GDM1 (cell line): ENCODE data around the gene CIB1.
"Not testable (repeated sequence)": the region's sequence is repeated elsewhere in the genome, so short reads cannot be mapped to it uniquely, and the experiment has no call there.

ENCODE experiments used
- DNase-seq: peaks from one replicate; lab custom pipeline; 2025; lab: John Stamatoyannopoulos, UW

CIB1 gene

GRCh38 chr15:90233387-90234095 lies at the start of gene CIB1:
Gene CIB1 (minus strand): TSS chr15:90233941. CDS start chr15:90233885, 56 bp downstream.
- DNase-seq = peak; percentile 15

- DNase-seq = not testable (repeated sequence)
Measured at GRCh38 chr15:90281637-90282036, 47.9 kb upstream of the CIB1 start.

GRCh38 chr15:90280743-90281142 lies 47.0 kb upstream of the CIB1 start:
- not testable (repeated sequence) for DNase-seq

DNA sequence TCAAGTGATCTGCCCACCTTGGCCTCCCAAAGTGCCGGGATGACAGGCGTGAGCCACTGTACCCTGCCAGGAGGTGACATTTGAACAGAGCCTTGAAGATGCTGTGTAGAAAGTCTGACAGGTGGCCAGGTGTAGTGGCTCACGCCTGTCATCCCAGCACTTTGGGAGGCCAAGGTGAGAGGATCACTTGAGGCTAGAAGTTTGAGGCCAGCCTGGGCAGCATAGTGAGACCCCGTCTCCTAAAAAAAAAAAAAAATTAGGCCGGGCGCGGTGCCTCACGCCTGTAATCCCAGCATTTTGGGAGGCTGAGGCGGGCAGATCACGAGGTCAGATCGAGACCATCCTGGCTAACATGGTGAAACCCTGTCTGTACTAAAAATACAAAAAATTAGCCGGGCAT lies 44.7 kb upstream of the CIB1 start:
- DNase-seq = not testable (repeated sequence)

DNA sequence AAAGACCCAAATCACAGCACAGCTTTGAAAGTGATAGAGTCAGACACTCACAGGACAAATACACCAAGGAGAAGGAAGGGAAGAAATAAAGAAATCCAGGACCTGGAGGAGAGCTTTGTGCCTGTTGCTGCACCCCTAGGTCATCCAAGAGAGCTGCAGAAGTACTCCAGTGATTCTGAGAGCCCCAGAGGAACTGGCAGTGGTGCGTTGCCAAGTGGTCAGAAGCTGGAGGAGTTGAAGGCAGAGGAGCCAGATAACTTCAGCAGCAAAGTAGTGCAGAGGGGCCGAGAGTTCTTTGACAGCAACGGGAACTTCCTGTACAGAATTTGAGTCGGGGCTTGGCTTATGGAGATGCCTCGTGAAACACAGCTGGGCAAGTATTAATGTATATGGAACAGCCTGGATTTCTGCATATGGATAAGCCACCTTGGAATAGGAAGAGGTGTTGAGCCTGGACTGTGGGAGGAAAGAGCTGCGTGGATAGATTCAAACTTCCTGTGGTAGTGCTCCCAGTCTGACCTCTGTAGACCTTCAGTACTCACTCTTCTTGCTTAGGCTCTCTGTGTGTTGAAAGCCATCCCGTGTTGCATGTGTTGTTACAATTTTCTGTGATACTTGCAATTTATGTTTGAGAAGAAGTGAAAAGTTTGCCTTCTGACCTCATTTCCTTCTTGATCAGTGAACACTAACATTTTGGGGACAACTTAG lies 37.9 kb upstream of the CIB1 start:
- DNase-seq = no peak

DNA sequence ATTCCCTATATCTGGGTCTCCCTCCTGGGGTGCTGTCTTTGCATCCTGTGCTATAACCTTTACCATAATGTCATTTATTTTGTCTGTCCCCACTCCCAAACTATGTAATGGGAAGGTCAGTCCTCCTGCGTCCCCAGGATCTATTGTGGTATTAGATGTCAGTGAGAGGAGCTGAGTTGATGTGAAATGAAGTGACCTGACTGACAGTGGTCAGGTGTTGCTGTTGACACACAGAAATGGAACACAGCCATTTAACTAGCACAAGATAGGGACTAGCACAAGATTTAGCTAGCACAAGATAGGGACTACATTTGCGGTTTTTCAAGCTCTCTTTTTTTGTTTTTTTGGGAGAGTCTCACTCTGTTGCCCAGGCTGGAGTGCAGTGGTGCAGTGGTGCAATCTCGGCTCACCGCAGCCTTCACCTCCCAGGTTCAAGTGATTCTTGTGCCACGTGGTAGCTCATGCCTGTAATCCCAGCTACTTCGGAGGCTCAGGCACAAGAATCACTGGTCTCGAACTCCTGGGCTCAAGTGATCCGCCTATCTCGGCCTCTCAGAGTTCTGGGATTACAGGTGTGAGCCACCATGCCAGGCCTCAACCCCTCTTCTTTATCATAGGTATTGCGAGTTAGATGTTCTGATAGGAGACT lies 36.9 kb upstream of the CIB1 start:
- DNase-seq = no peak

- DNase-seq = no peak
Measured at GRCh38 chr15:90268415-90268814, 34.7 kb upstream of the CIB1 start.

GRCh38 chr15:90266485-90266884 lies 32.7 kb upstream of the CIB1 start:
- DNase-seq = no peak

DNA sequence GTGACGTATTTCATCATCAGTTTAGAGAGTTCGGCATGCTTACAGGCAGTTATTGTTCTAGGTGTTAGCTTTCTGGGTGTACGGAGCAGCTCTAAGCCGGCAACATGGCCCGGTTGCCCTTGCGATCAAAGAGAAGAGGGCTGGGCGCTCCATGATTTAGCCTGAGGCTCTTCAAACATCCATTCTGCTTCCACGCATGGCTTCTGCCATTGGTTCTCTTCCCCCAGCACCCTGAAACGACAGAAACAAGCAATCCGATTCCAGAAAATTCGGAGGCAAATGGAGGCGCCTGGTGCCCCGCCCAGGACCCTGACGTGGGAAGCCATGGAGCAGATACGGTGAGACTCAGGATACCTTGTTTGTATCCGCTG lies 32.3 kb upstream of the CIB1 start:
- DNase-seq = no peak

DNA sequence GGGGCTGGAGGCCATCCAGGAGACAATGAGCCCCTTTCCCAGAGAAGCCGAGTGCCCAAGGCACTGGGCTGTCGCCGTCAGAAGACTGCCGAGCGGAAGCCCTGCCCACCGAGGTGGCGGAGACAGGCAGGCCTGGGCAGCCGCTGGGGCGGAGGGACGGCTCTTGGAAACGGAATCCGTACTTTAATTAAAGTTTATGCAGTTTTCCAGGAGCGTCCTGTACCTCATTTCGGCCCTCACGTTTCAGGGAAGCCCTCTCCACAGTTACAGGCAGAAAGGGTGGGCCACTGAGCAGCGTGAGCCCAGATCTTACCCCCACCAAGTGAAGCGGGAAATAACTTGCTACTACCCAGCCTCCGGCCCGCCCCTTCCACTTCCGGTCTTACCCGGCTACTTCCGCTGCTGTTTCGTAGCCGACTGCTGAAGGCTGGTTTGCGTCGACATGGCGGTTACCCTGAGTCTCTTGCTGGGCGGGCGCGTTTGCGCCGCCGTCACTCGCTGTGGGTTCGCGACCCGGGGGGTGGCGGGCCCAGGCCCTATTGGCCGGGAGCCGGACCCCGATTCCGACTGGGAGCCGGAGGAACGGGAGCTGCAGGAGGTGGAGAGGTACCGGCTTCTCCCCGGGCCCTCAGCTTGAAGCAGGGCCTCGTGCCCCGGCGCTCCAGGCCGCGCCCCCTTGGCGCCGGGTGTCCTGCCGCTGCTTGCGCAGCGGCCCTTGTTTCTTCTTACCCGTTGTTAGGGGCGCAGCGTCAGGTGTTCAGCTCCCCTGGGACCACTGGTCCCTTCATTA lies 31.7 kb upstream of the CIB1 start, which contains the start of gene NGRN:
TSS of gene NGRN (plus strand) at position 402 of the 790 bp plus-strand sequence. CDS start at position 443, 41 bp downstream.
- peak; percentile 85 for DNase-seq

GRCh38 chr15:90264671-90265070 lies 30.9 kb upstream of the CIB1 start:
- peak; percentile 12 for DNase-seq

- no peak for DNase-seq
Measured at GRCh38 chr15:90262426-90262825, 28.7 kb upstream of the CIB1 start.

DNA sequence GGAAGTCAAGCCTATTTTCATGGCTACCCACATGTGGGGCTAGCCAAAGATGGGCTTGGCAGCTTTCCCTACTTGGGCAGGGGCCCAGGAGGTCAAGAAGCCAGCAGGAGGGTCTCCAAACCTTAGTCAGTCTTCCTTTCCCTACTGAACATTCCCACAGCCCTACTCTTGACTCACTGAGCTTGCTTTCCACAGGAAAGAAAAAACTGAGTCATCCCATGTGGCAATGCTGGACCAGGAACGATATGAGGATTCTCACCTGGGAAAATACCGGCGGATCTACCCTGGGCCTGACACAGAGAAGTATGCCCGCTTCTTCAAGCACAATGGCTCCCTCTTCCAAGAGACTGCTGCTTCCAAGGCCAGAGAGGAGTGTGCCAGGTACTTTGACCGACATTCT lies 28.1 kb upstream of the CIB1 start:
- no peak for DNase-seq

GRCh38 chr15:90260731-90261130 lies 27.0 kb upstream of the CIB1 start:
- DNase-seq = not testable (repeated sequence)

DNA sequence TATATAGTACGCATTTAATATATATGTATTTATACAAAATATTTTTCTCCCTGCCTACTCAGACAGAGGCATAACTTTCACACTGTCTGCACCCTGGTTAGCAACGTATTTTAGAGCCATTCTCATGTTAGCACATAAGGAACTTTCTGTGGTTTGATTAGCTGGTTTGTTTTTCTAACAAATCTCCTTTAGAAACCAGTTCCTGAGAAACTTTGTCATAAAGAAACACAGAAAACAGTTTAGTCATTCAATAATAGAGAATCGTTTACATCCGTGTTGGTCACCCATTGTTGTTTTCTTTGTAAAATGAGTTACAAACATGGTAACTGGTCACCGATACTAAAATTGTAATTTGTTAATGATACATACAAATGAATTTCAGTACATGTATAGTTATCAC lies 25.8 kb upstream of the CIB1 start:
- DNase-seq = no peak

- DNase-seq = no peak
Measured at GRCh38 chr15:90257776-90258175, 24.0 kb upstream of the CIB1 start.

DNA sequence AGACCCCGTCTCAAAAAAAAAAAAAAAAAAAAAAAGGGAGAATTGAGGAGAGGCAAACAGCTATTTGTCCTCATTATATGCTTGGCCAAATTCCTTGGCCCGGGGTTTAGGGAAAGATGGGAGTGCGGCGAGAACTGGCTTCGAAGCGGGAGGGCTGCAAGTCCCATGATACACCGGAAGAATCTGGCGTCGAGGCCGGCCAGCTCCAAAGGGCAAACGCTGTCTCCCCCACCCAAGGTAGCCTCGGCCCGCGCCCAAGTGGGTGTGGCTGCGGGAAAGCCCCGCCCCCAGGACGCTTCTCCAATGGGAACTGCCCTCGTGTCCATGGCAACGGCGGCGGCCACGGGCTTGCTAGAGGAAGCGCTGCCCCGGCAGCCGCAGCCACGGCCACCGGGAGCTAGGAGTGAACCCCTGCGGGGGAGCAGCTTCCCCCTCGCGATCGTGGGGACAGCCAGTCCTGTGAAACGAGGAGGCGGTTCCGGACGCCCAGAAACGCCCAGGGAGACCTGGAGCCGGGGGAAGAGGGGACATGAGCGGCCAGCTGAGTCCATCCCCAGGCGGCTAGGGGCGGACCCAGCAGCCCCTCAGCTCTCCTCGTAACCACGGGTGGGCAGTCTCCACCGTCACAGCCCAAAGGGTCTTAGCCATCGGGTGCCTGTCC lies 15.6 kb upstream of the CIB1 start, which contains the start of gene TTLL13:
TSS of gene TTLL13 (plus strand) at position 354 of the 661 bp plus-strand sequence. CDS start 1,075 bp downstream, outside the sequence.
- no peak for DNase-seq

DNA sequence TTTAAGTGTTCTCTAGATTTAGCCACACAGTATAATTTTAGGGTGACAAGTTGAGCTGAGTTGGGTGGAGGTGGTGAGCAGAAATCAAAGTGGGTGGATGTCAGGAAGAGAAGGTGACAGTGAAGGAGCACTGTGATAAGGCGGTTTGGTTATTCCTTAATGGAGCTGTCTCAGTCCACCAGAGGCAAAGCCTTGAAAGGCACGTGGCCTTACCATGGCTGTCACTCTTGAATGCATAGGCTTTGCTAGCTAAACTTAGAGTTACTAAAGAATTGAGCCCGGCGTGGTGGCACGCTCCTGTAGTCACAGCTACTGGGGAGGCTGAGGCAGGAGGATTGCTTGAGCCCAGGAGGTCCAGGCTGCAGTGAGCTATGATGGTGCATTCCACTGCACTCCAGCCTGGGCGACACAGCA lies 15.1 kb upstream of the CIB1 start:
- no peak for DNase-seq

GRCh38 chr15:90243943-90244639 lies 10.3 kb upstream of the CIB1 start:
- no peak for DNase-seq

DNA sequence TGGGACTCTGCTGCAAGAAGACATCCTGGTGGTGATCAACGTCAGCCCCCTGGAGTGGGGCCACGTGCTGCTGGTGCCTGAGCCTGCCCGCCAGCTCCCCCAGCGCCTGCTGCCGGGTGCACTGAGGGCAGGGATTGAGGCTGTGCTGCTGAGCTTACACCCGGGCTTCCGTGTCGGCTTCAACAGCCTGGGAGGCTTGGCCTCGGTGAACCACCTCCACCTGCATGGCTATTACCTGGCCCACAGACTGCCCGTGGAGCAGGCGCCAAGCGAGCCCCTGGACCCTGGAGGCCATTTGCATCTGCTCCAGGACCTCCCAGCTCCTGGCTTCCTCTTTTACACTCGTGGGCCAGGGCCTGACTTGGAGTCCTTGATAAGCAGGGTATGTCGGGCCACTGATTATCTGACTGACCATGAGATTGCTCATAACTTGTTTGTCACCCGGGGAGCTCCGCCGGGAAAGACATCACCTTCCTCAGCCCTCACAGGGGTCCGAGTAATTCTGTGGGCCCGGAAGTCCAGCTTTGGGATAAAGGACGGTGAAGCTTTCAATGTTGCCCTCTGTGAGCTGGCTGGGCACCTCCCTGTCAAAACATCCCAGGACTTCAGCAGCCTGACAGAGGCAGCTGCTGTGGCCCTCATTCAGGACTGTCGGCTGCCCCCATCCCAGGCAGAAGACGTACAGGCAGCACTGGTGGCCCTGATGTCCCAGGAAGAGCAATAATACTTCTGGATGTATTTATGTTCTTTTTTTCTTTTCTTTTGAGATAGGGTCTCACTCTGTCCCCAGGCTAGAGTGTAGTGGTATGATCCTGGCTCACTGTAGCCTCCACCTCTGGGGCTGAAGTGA lies 7.8 kb upstream of the CIB1 start:
- DNase-seq = no peak
